Smooth muscle cell (in vitro differentiated cells): Measurements from ENCODE around the gene RALGAPB. TPM values are rescaled to one million over a fixed set of nuclear protein-coding genes. Genes with fewer than 3 reads are reported as not detected.
"Not testable (repeated sequence)": the region's sequence is repeated elsewhere in the genome, so short reads cannot be mapped to it uniquely, and the experiment has no call there.

ENCODE experiments used
- DNase-seq: peaks from one replicate; lab custom pipeline; 2025; ENCODE audit not compliant: unreplicated experiment; lab: John Stamatoyannopoulos, UW
- H2AFZ ChIP-seq: fragments of 200-600 bp; sonication (generic); 2 replicates; pipeline ENCODE4 v1.6.0; 2016; ENCODE audit warnings: antibody characterized with exemption, low read depth, mild to moderate bottlenecking
- H3F3A ChIP-seq: fragments of 200-600 bp; sonication (generic); 2 replicates; pipeline ENCODE4 v1.6.0; 2017; ENCODE audit warnings: antibody characterized with exemption, low read depth
- H3K27ac ChIP-seq: fragments of 200-600 bp; sonication (generic); 2 replicates; pipeline ENCODE4 v1.5.1; 2016; ENCODE audit warnings: low read depth, mild to moderate bottlenecking
- H3K27me3 ChIP-seq: fragments of 200-600 bp; sonication (generic); 2 replicates; pipeline ENCODE4 v1.6.1; 2016; ENCODE audit warnings: low read depth, mild to moderate bottlenecking
- H3K36me3 ChIP-seq: fragments of 200-600 bp; sonication (generic); 2 replicates; pipeline ENCODE4 v1.5.1; 2016; ENCODE audit warnings: low read depth
- H3K4me1 ChIP-seq: fragments of 200-600 bp; sonication (generic); 2 replicates; pipeline ENCODE4 v1.5.1; 2016; ENCODE audit warnings: low read depth
- H3K4me2 ChIP-seq: fragments of 200-600 bp; sonication (generic); 2 replicates; pipeline ENCODE4 v1.6.0; 2016; ENCODE audit warnings: mild to moderate bottlenecking
- H3K4me3 ChIP-seq: fragments of 200-600 bp; sonication (generic); 2 replicates; pipeline ENCODE4 v1.5.1; 2016; ENCODE audit warnings: mild to moderate bottlenecking
- H3K79me2 ChIP-seq: fragments of 200-600 bp; sonication (generic); 2 replicates; pipeline ENCODE4 v1.6.0; 2016; ENCODE audit warnings: low read depth, mild to moderate bottlenecking
- H3K9ac ChIP-seq: fragments of 200-600 bp; sonication (generic); 2 replicates; pipeline ENCODE4 v1.6.0; 2016; ENCODE audit warnings: low read depth
- H3K9me3 ChIP-seq: fragments of 200-600 bp; sonication (generic); replicated peaks from 2 replicates; pipeline ENCODE4 v1.5.1; 2016; ENCODE audit warnings: low read depth
- H4K20me1 ChIP-seq: fragments of 200-600 bp; sonication (generic); 2 replicates; pipeline ENCODE4 v1.6.0; 2016; ENCODE audit warnings: low read depth
- WGBS: methylation state at CpG from one replicate; pipeline ENCODE4 v1.1.7; 2016; ENCODE audit warnings: low lambda C conversion rate; 5-methylcytosine and 5-hydroxymethylcytosine counted together
- polyA plus RNA-seq: library from polyadenylated mRNA; unstranded; fragments of >200 nt; fragmentation: Nextera tagmentation; extraction: Ambion mirVana; gene quantifications from 2 replicates; pipeline ENCODE4 v1.2.1, GENCODE V29; 2016
- total RNA-seq: library from RNA; depleted of rRNA; stranded (reverse); fragments of >200 nt; gene quantifications from 2 replicates; pipeline ENCODE4 v1.2.3, GENCODE V29; 2014
- TF ChIP-seq, protein P1 (sequence below): fragments of 200-600 bp; sonication (generic); IDR thresholded peaks from 2 replicates; pipeline ENCODE4 v1.5.1; 2017; ENCODE audit warnings: borderline replicate concordance, mild to moderate bottlenecking, antibody characterized with exemption; ENCODE audit not compliant: insufficient read depth, poor library complexity, severe bottlenecking

Gene RALGAPB
- total and polyA plus RNA-seq, 2 experiments from 2014 or later: 8.9 to 43.2 TPM

DNA sequence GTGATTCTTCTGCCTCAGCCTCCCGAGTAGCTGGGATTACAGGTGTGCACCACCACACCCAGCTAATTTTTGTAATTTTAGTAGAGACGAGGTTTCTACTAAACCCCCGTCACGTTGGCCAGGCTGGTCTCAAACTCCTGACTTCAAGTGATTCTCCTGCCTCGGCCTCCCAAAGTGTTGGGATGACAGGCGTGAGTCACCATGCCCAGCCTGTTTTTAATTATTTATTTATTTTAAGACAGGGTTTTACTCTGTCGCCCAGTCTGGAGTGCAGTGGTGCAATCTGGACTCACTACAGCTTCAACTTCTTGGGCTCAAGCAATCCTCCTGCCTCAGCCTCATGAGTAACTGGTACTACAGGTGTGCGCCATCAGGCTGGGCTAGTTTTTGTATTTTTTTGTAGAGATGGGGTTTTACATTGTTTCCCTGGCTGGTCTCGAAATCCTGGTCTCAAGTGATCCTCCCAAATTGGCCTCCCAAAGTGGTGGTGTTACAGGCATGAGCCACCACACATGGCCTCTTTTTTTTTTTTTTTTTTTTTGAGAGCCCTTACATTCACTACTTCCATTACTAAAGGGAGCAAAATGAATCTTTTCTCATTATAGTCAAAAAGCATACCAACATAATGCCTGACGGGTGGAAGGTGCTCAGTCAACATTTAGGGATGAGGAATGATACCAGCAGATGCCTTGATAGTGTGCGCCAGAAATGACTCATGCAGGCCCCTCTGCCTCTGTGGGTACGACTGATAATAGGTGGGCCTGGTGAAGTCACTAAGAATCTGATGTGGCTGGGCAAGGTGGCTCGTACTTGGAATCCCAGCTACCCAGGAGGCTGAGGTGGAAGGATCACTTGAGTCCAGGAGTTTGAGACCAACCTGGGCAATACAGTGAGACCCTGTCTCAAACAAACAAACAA lies 17.8 kb upstream of the RALGAPB start:
- Histone ChIP-seq H3F3A (no peaks in the 10 kb centered on the region), H3K4me1 (no peaks in the 10 kb centered on the region), H2AFZ (no peak overlapping the region), H3K79me2 (no peaks in the 10 kb centered on the region), H4K20me1 (no peaks in the 10 kb centered on the region), H3K4me3 (no peak overlapping the region), H3K9me3 (no peaks in the 10 kb centered on the region), H3K36me3 (no peaks in the 10 kb centered on the region), H3K9ac (no peak overlapping the region), H3K27ac (no peak overlapping the region), H3K4me2 (no peak overlapping the region), H3K27me3 (no peaks in the 10 kb centered on the region)
- 92% methylated on average over 13 of the region's 13 CpGs for WGBS
- TF ChIP-seq, protein P1, sequence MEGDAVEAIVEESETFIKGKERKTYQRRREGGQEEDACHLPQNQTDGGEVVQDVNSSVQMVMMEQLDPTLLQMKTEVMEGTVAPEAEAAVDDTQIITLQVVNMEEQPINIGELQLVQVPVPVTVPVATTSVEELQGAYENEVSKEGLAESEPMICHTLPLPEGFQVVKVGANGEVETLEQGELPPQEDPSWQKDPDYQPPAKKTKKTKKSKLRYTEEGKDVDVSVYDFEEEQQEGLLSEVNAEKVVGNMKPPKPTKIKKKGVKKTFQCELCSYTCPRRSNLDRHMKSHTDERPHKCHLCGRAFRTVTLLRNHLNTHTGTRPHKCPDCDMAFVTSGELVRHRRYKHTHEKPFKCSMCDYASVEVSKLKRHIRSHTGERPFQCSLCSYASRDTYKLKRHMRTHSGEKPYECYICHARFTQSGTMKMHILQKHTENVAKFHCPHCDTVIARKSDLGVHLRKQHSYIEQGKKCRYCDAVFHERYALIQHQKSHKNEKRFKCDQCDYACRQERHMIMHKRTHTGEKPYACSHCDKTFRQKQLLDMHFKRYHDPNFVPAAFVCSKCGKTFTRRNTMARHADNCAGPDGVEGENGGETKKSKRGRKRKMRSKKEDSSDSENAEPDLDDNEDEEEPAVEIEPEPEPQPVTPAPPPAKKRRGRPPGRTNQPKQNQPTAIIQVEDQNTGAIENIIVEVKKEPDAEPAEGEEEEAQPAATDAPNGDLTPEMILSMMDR: no peak
- no peak for DNase-seq

DNA sequence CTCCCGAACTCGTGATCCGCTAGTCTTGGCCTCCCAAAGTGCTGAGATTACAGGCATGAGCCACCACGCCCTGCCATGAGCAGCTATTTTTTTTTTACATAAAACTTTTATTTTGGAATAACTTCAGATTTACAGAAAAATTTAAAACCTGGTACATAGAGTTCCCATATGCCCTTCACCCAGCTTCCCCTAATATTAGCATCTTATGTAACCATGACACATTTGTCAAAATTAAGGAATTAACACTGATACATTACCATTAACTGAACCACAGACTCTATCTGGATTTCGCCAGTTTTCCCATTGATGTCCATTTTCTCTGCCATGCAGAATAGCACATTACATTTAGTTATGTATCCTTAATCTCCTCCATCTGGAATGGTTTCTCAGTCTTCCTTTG lies 14.3 kb upstream of the RALGAPB start:
- H2AFZ ChIP-seq: no peak overlapping the region
- H3K9ac ChIP-seq: no peak overlapping the region
- H3K4me3 ChIP-seq: no peak overlapping the region
- H3K79me2 ChIP-seq: no peaks in the 10 kb centered on the region
- H3K36me3 ChIP-seq: no peaks in the 10 kb centered on the region
- H3K9me3 ChIP-seq: no peaks in the 10 kb centered on the region
- H3K27ac ChIP-seq: no peak overlapping the region
- TF ChIP-seq, protein P1: no peak
- no peaks in the 10 kb centered on the region for H3F3A ChIP-seq
- no peaks in the 10 kb centered on the region for H4K20me1 ChIP-seq
- no peak for DNase-seq
- H3K4me1 ChIP-seq: no peaks in the 10 kb centered on the region
- H3K27me3 ChIP-seq: no peaks in the 10 kb centered on the region
- WGBS: 92% methylated on average over 5 of the region's 5 CpGs
- H3K4me2 ChIP-seq: no peak overlapping the region

DNA sequence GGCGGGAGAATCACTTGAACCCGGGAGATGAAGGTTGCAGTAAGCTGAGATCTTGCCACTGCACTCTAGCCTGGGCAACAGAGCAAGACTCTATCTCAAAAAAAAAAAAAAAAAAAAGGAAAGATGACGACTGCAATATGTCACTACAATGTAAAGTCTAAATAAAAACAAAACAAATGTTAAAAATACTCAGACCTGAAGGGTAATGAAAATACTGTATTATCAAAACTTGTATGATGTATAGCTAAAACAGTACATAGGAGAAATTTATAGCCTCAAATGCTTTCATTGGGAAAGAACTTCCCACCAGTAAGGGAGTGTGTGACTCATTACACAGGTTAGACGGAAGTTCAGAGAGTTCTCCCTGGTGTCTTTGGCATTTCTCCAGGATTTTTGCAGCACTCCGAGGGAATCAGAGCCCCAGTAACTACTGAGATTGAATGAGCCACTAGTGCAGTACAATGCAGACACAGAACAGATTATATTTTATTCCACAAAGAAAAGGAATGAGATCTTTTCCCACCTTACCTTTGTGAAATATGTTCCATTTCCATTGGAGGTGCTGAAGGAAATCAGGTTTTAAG lies 12.5 kb upstream of the RALGAPB start:
- Histone ChIP-seq H3K79me2 (no peaks in the 10 kb centered on the region), H3K36me3 (no peaks in the 10 kb centered on the region), H3K4me3 (no peak overlapping the region), H2AFZ (no peak overlapping the region), H3K9ac (no peak overlapping the region), H3K4me2 (no peak overlapping the region), H4K20me1 (no peaks in the 10 kb centered on the region), H3K4me1 (no peaks in the 10 kb centered on the region), H3K27ac (no peak overlapping the region), H3K27me3 (no peaks in the 10 kb centered on the region), H3F3A (no peaks in the 10 kb centered on the region), H3K9me3 (no peaks in the 10 kb centered on the region)
- TF ChIP-seq, protein P1: no peak
- 60% methylated on average over 5 of the region's 5 CpGs for WGBS
- no peak for DNase-seq

DNA sequence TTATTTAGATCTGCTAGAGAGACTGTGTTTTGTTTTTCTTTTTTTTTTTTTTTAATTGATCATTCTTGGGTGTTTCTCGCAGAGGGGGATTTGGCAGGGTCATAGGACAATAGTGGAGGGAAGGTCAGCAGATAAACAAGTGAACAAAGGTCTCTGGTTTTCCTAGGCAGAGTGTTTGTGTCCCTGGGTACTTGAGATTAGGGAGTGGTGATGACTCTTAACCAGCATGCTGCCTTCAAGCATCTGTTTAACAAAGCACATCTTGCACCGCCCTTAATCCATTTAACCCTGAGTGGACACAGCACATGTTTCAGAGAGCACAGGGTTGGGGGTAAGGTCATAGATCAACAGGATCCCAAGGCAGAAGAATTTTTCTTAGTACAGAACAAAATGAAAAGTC lies 12.0 kb upstream of the RALGAPB start:
- not testable (repeated sequence) for H3K4me1 ChIP-seq, H2AFZ ChIP-seq, H4K20me1 ChIP-seq, H3K9me3 ChIP-seq, H3K9ac ChIP-seq, H3F3A ChIP-seq, H3K27ac ChIP-seq, DNase-seq, H3K27me3 ChIP-seq, H3K4me3 ChIP-seq, H3K4me2 ChIP-seq, H3K36me3 ChIP-seq, H3K79me2 ChIP-seq
- no CpG with 5 or more reads among the region's 2 CpGs for WGBS

DNA sequence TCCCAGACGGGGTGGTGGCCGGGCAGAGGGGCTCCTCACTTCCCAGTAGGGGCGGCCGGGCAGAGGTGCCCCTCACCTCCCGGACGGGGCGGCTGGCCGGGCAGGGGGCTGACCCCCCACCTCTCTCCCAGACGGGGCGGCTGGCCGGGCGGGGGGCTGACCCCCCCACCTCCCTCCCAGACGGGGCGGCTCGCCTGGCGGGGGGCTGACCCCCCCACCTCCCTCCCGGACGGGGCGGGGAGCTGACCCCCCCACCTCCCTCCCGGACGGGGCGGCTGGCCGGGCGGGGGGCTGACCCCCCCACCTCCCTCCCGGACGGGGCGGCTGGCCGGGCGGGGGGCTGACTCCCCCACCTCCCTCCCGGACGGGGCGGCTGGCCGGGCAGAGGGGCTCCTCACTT lies 11.5 kb upstream of the RALGAPB start:
- H3K27ac ChIP-seq, H3K9me3 ChIP-seq, DNase-seq, H2AFZ ChIP-seq, H3K4me1 ChIP-seq, H3F3A ChIP-seq, H3K27me3 ChIP-seq, H3K4me3 ChIP-seq, H3K79me2 ChIP-seq, H4K20me1 ChIP-seq, H3K4me2 ChIP-seq, H3K9ac ChIP-seq, H3K36me3 ChIP-seq: not testable (repeated sequence)
- no CpG with 5 or more reads among the region's 33 CpGs for WGBS

DNA sequence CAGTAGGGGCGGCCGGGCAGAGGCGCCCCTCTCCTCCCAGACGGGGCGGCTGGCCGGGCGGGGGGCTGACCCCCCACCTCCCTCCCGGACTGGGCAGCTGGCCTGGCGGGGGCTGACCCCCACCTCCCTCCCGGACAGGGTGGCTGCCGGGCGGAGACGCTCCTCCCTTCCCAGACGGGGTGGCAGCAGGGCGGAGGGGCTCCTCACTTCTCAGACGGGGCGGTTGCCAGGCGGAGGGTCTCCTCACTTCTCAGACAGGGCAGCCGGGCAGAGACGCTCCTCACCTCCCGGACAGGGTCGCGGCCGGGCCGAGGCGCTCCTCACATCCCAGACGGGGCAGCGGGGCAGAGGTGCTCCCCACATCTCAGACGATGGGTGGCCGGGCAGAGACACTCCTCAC lies 11.1 kb upstream of the RALGAPB start:
- not testable (repeated sequence) for H3K4me1 ChIP-seq, H3K79me2 ChIP-seq, H3K9me3 ChIP-seq, H3K9ac ChIP-seq, H3K36me3 ChIP-seq, DNase-seq, H3K27ac ChIP-seq, H4K20me1 ChIP-seq, H3K27me3 ChIP-seq, H3K4me3 ChIP-seq, H3F3A ChIP-seq, H3K4me2 ChIP-seq, H2AFZ ChIP-seq
- WGBS: 93% methylated on average over 6 of the region's 30 CpGs
